Breast epithelium (tissue), 3 donors: ENCODE results near the gene CDH23.

Experiments used
- CTCF ChIP-seq, 3 donors: fragments of 450-650 bp; IDR thresholded peaks; one replicate each; pipeline ENCODE4 v1.5.1; 2016 to 2017; ENCODE audit warnings: antibody characterized with exemption in 3 of 3, mild to moderate bottlenecking in 3 of 3, moderate library complexity in 3 of 3
- POLR2A ChIP-seq: fragments of 450-650 bp; IDR thresholded peaks from one replicate; pipeline ENCODE4 v1.6.1; 2016; ENCODE audit warnings: antibody characterized with exemption, mild to moderate bottlenecking, moderate library complexity
- POLR2AphosphoS5 ChIP-seq, 3 donors: sonication (generic); formaldehyde crosslinking; IDR thresholded peaks; one replicate each; pipeline ENCODE4 v1.6.1; 2017; ENCODE audit warnings: antibody characterized with exemption in 3 of 3

GRCh38 chr10:71365366-71365765, 31.4 kb upstream of the CDH23 start:
- TF ChIP-seq CTCF (IDR thresholded peaks at IDR 0.05) = no peak
- no peak for TF ChIP-seq POLR2A
- TF ChIP-seq POLR2AphosphoS5 (IDR thresholded peaks at IDR 0.05) = no peak
